ENCODE results near the gene CDH26. TPM values are rescaled to one million over a fixed set of nuclear protein-coding genes. Genes with fewer than 3 reads are reported as not detected.

CDH26 gene
- total RNA-seq, 2 donors from 2014 or later: 0.26 to 0.33 TPM

DNA sequence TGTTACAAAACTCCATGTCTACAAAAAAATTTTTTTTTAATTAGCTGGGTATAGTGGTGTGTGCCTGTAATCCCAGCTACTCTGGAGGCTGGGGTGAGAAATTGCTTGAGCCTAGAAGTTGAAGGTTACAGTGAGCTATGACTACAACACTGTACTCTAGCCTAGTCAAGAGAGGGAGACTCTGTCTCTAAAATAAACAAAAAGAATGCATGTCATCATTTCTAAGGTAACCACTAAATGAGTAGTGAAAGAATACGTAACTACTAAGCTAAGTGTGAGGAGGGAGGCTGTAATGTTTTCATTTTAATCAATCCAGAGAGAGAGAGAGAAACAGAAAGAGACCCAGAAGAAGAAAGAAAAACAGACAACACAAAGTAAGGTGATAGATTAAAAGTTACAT lies 34.7 kb upstream of the CDH26 start:
- intact Hi-C loops (cut with DNase I): no loop called here
- Histone ChIP-seq H3K4me1 (peaks cover 54% of the 10 kb centered on the region), H3K9me3 (no peaks in the 10 kb centered on the region), H3K27ac (peak overlapping the region in 3 of 4 donors; percentile 0 to 70 (median 48)), H3K4me3 (no peak overlapping the region), H3K27me3 (no peaks in the 10 kb centered on the region), H3K36me3 (replicated peaks in 1 of 2; ENCODE audit: insufficient read depth in 1 of 2, low read depth in 2 of 2) (no peaks in the 10 kb centered on the region)
- peak; percentile 68 for ATAC-seq
- no peak for DNase-seq
- 52 to 74% methylated on average over 1 of the region's 1 CpG for WGBS, 2 donors
- TF ChIP-seq, protein P1, sequence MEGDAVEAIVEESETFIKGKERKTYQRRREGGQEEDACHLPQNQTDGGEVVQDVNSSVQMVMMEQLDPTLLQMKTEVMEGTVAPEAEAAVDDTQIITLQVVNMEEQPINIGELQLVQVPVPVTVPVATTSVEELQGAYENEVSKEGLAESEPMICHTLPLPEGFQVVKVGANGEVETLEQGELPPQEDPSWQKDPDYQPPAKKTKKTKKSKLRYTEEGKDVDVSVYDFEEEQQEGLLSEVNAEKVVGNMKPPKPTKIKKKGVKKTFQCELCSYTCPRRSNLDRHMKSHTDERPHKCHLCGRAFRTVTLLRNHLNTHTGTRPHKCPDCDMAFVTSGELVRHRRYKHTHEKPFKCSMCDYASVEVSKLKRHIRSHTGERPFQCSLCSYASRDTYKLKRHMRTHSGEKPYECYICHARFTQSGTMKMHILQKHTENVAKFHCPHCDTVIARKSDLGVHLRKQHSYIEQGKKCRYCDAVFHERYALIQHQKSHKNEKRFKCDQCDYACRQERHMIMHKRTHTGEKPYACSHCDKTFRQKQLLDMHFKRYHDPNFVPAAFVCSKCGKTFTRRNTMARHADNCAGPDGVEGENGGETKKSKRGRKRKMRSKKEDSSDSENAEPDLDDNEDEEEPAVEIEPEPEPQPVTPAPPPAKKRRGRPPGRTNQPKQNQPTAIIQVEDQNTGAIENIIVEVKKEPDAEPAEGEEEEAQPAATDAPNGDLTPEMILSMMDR (IDR thresholded peaks at IDR 0.05): no peak
- TF ChIP-seq POLR2A (IDR thresholded peaks at IDR 0.05): no peak

DNA sequence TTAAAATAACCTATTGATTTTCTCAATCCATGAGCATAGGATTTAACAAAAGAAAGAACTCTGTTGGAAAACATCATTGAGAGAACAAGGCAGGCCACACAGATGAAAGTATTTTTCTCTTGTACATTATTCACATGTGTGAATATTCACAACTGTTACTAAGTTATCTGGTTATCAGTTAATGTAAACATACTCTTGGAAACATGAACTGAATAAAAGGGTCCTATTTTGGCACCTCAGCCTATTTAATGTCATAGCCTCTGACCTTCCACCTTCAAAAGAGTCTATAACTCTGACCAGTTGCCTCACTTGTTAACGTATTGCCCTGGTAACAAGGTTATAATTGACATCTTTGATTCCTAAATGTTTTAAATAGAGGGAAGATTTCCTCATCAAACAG lies 32.9 kb upstream of the CDH26 start:
- intact Hi-C loops (cut with DNase I): no loop called here
- DNase-seq (no peak), ATAC-seq (peak; percentile 36)
- H3K27me3 ChIP-seq: no peaks in the 10 kb centered on the region
- H3K4me3 ChIP-seq: no peak overlapping the region
- H3K4me1 ChIP-seq: peaks cover 54% of the 10 kb centered on the region
- no peaks in the 10 kb centered on the region for H3K9me3 ChIP-seq
- no peaks in the 10 kb centered on the region for H3K36me3 ChIP-seq (replicated peaks in 1 of 2; ENCODE audit: insufficient read depth in 1 of 2, low read depth in 2 of 2)
- 27 to 38% methylated on average over 1 of the region's 1 CpG for WGBS, 2 donors
- peak overlapping the region in 3 of 4 donors; percentile 22 to 72 (median 70) for H3K27ac ChIP-seq
- TF ChIP-seq, protein P1 (IDR thresholded peaks at IDR 0.05): no peak
- no peak for TF ChIP-seq POLR2A (IDR thresholded peaks at IDR 0.05)

DNA sequence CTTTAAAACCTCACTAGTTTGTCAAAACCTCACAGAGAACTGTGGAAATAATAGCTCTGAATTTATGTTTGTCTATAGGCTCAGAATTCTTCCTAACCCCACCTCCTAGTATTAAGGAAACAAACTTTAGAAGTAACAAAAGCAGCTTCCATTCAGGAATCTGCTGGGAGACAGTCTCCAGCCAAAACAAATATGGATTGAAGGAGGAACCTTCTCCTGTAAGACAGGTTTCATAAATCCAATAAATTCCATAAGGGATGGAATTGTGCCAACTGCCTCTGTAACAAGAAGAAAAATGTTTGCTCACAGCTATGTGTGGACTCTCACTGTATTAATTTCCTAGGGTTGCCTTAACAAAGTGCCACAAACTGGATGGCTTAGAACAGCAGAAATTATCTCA lies 32.3 kb upstream of the CDH26 start:
- H3K9me3 ChIP-seq: no peaks in the 10 kb centered on the region
- no peak overlapping the region for H3K4me3 ChIP-seq
- TF ChIP-seq, protein P1 (IDR thresholded peaks at IDR 0.05): no peak
- no peak for TF ChIP-seq POLR2A (IDR thresholded peaks at IDR 0.05)
- no peaks in the 10 kb centered on the region for H3K36me3 ChIP-seq (replicated peaks in 1 of 2; ENCODE audit: insufficient read depth in 1 of 2, low read depth in 2 of 2)
- no peak for DNase-seq
- peak; percentile 47 for ATAC-seq
- intact Hi-C loops (cut with DNase I): no loop called here
- H3K27me3 ChIP-seq: no peaks in the 10 kb centered on the region
- H3K4me1 ChIP-seq: peaks cover 54% of the 10 kb centered on the region
- H3K27ac ChIP-seq: peak overlapping the region in 3 of 4 donors; percentile 18 to 72 (median 70)

DNA sequence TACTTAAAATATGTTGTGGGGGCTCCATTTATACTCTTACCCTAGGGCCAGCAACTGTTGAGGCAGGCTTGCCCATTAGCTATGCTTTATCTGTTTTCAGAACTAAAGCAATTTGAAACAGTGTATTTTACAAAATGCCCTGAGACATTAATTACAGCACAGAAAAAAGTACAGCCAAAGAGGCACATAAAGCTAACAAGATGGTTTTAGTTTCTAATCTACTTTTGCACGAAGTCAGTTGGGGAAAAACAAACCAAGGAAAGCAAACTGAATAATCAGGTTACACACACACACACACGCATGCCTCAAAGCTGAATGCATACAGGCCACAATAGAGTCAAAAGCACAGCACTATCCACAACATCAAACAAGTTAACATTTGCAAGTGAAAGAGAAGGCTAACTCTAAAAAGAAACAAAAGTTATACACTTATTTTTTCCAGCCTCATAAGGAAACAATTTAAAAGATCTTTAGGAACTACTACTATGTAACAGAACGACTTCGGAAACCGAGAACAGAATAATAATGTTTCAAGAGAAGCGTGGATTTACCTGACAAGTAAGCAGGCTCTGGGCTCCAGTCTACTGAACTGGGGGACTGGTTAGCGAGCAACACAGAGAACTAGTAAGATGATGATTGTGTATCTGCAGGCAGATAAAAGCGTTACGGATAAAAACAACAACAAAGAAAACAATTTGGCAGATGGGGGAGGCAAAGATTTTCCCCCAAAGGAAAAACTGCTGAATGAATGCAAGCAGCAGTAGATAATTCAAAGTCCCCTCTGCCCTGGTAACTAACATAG lies 26.5 kb upstream of the CDH26 start:
- peaks cover 34% of the 10 kb centered on the region for H3K4me1 ChIP-seq
- no peaks in the 10 kb centered on the region for H3K9me3 ChIP-seq
- TF ChIP-seq POLR2A (IDR thresholded peaks at IDR 0.05): no peak
- TF ChIP-seq, protein P1 (IDR thresholded peaks at IDR 0.05): no peak
- intact Hi-C loops (cut with DNase I): no loop called here
- H3K4me3 ChIP-seq: no peak overlapping the region
- no peaks in the 10 kb centered on the region for H3K27me3 ChIP-seq
- H3K36me3 ChIP-seq (replicated peaks in 1 of 2; ENCODE audit: insufficient read depth in 1 of 2, low read depth in 2 of 2): no peaks in the 10 kb centered on the region
- no peak for ATAC-seq
- 43 to 55% methylated on average over 9 of the region's 9 CpGs for WGBS, 2 donors
- H3K27ac ChIP-seq: peak overlapping the region; percentile 13 to 31 (median 24)
- no peak for DNase-seq

All from body of pancreas (tissue), 4 donors.